ENCODE results near the gene PMM1. TPM values are rescaled to one million over a fixed set of nuclear protein-coding genes. Genes with fewer than 3 reads are reported as not detected.

The PMM1 gene
- total and polyA plus RNA-seq, 2 donors (not counting 3 experiments of a cell fraction or from before 2014, with no cell fraction given), result 14.6 to 31.7 TPM

DNA sequence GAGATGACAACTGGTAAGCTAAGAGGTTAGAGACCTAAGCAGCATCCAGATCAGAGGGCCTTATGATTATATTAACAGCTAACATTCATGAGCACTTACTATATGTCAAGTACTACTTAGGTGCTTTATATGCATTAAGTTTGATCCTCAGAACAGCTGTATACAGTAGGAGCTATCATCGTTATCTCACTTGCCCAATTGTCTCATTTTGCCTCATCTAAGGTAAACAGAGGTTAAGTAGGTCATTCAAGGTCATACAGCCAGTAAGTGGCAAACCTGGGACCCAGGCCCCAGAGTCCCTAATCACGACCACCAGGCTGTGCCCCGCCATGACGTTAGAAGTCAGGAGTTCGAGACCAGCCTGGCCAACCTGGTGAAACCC is 40.8 kb downstream of the PMM1 start:
- no peak for DNase-seq (ENCODE audit: low read depth, low spot score)
- no peak for TF ChIP-seq MYC (IDR thresholded peaks at IDR 0.05; ENCODE audit: low read depth, low read length)
- no peak for TF ChIP-seq EZH2 (IDR thresholded peaks at IDR 0.05; ENCODE audit: borderline replicate concordance, low read depth, low read length, severe bottlenecking)
- no peak for TF ChIP-seq GATA2 (IDR thresholded peaks at IDR 0.05; ENCODE audit: insufficient read depth, insufficient read length, low read depth, low read length)
- no peak for TF ChIP-seq POLR2AphosphoS5 (IDR thresholded peaks at IDR 0.05; ENCODE audit: insufficient read depth, low read depth, low read length)
- no peak for TF ChIP-seq POLR2A (IDR thresholded peaks at IDR 0.05; ENCODE audit: low read depth, low read length)
- TF ChIP-seq, protein P1, sequence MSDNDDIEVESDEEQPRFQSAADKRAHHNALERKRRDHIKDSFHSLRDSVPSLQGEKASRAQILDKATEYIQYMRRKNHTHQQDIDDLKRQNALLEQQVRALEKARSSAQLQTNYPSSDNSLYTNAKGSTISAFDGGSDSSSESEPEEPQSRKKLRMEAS (IDR thresholded peaks at IDR 0.05; ENCODE audit: insufficient read depth, insufficient read length), result no peak
- TF ChIP-seq, protein P2, sequence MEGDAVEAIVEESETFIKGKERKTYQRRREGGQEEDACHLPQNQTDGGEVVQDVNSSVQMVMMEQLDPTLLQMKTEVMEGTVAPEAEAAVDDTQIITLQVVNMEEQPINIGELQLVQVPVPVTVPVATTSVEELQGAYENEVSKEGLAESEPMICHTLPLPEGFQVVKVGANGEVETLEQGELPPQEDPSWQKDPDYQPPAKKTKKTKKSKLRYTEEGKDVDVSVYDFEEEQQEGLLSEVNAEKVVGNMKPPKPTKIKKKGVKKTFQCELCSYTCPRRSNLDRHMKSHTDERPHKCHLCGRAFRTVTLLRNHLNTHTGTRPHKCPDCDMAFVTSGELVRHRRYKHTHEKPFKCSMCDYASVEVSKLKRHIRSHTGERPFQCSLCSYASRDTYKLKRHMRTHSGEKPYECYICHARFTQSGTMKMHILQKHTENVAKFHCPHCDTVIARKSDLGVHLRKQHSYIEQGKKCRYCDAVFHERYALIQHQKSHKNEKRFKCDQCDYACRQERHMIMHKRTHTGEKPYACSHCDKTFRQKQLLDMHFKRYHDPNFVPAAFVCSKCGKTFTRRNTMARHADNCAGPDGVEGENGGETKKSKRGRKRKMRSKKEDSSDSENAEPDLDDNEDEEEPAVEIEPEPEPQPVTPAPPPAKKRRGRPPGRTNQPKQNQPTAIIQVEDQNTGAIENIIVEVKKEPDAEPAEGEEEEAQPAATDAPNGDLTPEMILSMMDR (IDR thresholded peaks at IDR 0.05; ENCODE audit: extremely low read depth in 1 of 2, insufficient read depth in 1 of 2, low read depth in 1 of 2, low read length in 2 of 2), result no peak
- no peak for TF ChIP-seq FOS (IDR thresholded peaks at IDR 0.05; ENCODE audit: borderline replicate concordance, insufficient read depth, low read length)
- TF ChIP-seq JUN (IDR thresholded peaks at IDR 0.05; ENCODE audit: borderline replicate concordance, insufficient read depth, insufficient read length, low read depth), result no peak
- no peak overlapping the region for H3K27ac ChIP-seq (ENCODE audit: insufficient read depth, low read depth, low read length)
- no TSS peak for BruUV-seq (replicated peaks)
- H3K36me3 ChIP-seq (ENCODE audit: control insufficient read depth in 2 of 2, extremely low read depth in 1 of 2, insufficient read depth in 2 of 2, low read length in 2 of 2), result no peaks in the 10 kb centered on the region
- H2AFZ ChIP-seq (ENCODE audit: low read depth, low read length), result no peak overlapping the region
- no peak for FAIRE-seq
- ChIA-PET POLR2A (interaction anchor here (0.7 kb wide), 1 partner anchor 17 kb away, joined by 3 read pairs; no protein-coding TSS in a partner anchor), CTCF (interaction anchor here (1.0 kb wide), 1 partner anchor 48 kb away, joined by 3 read pairs; no protein-coding TSS in a partner anchor)
- H3K9me1 ChIP-seq (replicated peaks; ENCODE audit: control insufficient read depth, extremely low read depth, insufficient read depth, low read length), result no peaks in the 10 kb centered on the region
- intact Hi-C loops (cut with micrococcal nuclease), result no loop called here
- H3K9me3 ChIP-seq (replicated peaks; ENCODE audit: control insufficient read depth, insufficient read depth, low read length), result no peaks in the 10 kb centered on the region
- dilution Hi-C loops (cut with MboI; ENCODE audit: extremely low pct_ligation_motif_present, low sequenced_read_pairs), result no loop called here
- peaks cover 3% of the 10 kb centered on the region for H3K4me1 ChIP-seq (ENCODE audit: control insufficient read depth, extremely low read depth, insufficient read depth, low read length)
- H4K20me1 ChIP-seq (replicated peaks; ENCODE audit: control insufficient read depth, extremely low read depth, insufficient read depth, low read length), result no peaks in the 10 kb centered on the region
- H3K27me3 ChIP-seq (ENCODE audit: control insufficient read depth in 2 of 2, insufficient read depth in 2 of 2, low read length in 2 of 2), result no peaks in the 10 kb centered on the region
- peaks cover 4% of the 10 kb centered on the region for H3K79me2 ChIP-seq (ENCODE audit: control insufficient read depth, insufficient read depth, low read length)
- no peak overlapping the region for H3K4me3 ChIP-seq (replicated peaks in 1 of 3; ENCODE audit: insufficient read depth in 1 of 3, low read depth in 1 of 3, low read length in 3 of 3)
- H3K9ac ChIP-seq (replicated peaks; ENCODE audit: extremely low read depth, insufficient read depth, low read length), result no peak overlapping the region
- no peak overlapping the region for H3K4me2 ChIP-seq (ENCODE audit: insufficient read depth, low read length)

All from endothelial cell of umbilical vein (primary cell).